ENCODE results near the gene CLNK.

Gene CLNK

DNA sequence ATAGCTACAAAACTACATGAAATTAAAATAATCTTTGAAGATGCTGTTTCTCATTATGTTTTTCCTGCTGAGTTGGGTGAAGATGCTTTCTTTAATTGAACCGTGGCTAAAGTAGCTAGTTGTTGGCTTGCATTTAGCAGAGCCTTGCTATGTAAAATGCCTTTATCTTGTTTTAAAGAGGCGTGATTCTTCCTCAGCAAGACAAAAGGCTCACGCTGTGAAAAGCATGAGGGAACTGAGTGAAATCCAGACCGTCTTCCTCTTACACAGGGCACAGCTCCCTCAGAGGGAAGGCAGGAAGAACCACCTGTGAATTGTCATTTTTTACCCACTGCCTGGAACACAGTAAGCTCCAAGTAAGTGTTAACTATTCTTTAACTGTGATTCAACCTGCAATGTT is 188.4 kb downstream of the CLNK start:
- no peak for DNase-seq

DNA sequence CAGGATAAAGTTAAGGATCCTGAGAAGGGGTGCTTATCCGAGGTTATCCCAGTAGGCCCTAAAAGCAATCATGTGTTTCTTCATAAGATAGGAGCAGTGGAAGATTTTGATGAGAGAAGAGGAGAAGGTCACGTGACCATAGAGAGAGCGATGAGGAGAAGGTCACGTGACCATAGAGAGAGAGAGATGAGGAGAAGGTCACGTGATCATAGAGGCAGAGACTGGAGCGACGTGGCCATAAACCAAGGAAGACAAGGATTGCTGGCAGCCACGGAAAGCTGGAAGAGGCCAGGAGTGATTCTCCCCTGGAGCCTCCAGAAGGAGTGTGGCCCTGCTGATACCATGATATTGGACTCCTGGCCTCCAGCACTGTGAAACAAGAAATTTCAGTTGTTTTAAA is 188.9 kb downstream of the CLNK start:
- DNase-seq, result no peak

DNA sequence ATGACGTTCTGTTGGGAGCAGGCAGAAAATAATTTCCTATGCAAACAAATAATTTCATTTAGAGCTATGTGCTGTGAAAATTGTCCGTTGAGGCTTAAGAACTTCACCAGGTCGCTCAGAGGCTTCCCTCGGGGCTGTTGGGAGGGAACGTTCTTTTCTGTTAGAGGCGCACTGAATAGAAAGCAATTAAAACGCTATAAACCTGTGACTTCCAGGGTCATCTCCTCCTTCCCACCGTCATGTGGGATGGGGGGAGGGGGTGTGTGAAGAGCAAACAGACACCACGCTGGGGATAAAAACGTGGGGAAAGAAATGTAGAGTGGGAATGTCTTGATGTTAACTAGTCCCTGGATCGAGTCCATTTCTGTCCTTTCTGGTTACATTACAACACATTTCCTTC is 192.1 kb downstream of the CLNK start:
- DNase-seq, result no peak

DNA sequence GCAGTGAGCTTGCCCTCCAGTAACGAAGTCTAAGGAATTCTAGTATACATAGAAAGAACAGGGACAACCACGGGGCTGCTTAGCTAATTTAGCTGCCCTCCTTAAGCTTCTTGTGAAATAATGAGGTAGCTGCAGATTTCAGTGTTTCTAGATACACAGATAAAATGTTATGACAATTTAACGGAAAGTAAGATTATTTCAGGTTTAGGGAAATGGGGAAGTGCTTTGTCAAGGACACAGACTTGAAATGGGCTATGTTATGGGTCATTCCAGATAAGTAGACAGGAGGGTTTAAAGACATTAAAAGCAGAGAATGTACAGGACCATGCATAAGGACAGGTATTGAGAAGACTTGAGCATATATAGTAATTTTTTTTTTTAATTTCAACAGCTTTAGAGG is 193.2 kb downstream of the CLNK start:
- no peak for DNase-seq

DNA sequence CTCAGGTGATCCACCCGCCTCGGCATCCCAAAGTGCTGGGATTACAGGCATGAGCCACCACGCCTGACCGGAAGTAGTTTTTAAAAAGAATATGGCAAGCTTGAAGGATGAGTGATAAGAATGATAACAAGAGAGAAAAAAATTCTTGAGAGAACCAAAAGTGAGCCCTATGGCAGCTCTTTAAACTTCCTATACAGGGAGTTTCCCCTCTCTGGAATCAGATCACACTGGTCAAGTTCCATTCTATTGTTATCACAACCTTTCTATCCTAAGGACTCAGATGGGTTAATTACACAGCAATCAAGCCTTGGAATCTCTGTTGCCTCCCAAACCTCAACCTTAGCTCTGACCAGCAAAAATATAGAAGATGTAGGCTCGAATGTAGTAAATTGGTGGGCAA is 193.6 kb downstream of the CLNK start:
- DNase-seq, result no peak

DNA sequence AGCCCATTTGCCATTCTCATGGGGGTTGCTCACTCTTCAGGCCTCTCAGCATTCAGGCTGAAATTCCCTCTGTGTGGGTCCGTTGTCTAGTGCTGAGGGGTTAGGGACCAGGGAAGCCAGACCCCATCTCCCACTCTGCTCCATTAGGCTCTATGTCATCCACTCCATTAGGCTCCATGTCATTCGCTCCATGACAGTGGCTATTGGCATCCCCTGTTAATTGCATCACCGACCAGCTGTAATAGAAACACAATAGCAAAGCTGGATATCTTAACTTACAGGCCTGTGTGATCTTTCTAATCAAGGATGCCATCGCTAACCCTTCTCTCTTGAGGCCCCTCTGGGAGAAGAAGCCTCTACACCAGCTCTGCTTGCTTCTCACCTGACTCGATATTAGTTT is 201.7 kb downstream of the CLNK start:
- DNase-seq, result no peak

DNA sequence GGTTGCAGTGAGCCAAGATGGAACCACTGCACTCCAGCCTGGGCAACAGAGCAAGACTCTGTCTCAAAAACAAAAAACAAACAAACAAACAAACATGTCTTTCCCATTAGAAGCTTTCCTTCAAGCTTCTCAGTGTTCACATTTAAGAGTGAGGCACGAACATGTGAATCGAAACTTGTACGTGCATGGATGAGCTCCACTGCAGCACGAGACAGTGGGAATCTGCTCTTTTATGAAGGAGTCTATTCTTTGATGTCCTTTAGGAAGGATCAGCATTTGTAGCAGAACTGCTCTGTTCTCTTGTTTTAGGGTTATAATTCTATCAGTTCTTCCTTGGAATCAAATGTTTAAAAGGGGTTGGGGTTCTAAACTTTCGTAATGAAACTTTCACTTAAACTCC is 204.0 kb downstream of the CLNK start:
- DNase-seq, result no peak

DNA sequence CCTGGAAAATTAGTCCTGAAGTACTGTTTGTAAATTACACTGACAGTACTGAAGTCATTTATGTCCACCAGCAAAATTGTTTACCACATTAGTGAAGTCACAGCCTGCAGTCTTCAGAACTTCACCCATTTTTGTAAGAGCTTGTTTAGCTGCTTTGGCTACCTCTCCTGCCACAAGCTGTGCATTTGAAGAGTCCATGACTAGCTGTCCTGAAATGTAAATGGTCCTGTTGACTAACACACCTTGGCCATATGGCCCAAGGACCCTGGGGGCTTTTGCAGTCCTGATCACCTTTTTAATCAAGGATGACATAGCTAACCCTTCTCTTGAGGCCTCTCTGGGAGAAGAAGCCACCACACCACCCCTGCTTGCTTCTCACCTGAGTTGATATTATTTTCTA is 205.9 kb downstream of the CLNK start:
- no peak for DNase-seq

DNA sequence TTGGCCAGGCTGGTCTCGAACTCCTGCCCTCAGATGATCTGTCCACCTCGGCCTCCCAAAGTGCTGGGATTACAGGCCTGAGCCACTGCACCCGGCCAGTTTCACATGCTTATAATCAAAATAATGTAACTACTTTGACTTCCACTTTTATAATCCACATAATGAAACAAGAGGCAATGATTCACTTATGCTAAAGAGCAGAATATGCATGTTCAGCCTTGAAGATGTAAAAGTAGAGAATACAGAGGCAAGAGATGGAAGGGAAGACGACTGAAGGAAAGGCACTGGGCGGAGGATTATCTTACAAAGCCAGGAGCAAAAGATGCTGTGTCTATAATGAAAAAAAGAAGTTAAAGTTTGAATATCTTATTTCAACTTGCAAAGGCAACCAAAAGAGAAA is 214.1 kb downstream of the CLNK start:
- no peak for DNase-seq

DNA sequence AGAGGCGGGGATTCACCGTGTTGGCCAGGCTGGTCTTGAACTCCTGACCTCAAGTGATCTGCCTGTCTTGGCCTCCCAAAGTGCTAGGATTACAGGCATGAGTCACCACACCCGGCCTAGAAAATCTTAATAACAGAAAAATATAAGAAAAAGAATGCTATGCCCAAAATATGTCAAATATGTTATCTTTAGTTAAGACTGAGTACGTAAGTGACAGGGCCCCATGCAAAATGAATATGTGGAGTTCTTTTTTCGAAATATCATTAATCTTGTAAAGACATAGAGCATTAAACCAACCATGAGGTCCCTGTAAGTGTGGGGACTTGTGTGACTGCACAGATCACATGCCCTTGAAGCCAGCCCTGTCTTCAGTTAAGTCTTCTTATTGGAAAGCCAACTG is 218.4 kb downstream of the CLNK start:
- no peak for DNase-seq

DNA sequence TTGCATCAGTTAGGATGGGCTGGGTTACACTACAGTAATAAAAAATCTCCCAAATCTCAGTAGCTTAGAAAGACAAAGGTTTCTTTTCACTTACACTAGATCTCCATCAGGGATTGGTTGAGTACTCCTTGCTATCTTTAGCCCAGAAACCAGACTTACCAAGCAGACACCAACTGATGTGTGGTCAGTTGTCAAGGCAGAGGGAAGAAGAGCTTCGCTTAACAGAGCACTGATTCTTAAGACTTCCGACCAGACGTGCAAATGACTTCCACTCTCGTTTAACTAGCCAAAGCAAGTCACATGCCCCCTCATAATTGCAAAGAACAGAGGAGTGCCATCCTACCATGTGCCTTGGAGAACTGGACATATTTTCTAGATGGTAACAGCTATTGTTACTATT is 221.7 kb downstream of the CLNK start:
- DNase-seq, result no peak

DNA sequence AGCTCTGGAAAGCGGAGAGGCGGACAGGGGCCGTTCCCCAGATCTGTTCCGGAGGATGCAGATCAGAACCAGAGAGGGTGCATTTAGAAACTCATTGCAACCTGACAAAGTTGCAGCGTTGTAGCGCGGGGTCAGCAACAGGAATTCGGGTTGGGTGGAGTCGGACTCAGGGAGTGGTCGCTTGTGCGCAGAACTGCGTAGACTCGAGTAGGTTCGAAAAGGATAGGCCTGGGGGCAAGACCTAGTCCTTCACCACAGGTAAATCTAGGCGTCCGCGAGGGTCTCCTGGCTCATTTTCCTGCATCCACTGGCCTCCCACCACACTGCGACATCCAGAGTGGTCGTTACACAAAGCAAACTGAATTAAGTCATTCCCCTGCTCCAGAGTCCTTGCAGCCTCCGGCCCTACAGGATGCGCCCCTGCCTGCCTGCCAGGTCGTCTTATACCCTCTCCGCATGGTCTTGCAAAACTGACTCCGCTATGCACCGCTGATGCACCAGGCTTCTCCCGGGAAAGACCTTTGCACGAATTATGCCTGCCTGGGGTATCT is 222.6 kb downstream of the CLNK start:
- no peak for DNase-seq

DNA sequence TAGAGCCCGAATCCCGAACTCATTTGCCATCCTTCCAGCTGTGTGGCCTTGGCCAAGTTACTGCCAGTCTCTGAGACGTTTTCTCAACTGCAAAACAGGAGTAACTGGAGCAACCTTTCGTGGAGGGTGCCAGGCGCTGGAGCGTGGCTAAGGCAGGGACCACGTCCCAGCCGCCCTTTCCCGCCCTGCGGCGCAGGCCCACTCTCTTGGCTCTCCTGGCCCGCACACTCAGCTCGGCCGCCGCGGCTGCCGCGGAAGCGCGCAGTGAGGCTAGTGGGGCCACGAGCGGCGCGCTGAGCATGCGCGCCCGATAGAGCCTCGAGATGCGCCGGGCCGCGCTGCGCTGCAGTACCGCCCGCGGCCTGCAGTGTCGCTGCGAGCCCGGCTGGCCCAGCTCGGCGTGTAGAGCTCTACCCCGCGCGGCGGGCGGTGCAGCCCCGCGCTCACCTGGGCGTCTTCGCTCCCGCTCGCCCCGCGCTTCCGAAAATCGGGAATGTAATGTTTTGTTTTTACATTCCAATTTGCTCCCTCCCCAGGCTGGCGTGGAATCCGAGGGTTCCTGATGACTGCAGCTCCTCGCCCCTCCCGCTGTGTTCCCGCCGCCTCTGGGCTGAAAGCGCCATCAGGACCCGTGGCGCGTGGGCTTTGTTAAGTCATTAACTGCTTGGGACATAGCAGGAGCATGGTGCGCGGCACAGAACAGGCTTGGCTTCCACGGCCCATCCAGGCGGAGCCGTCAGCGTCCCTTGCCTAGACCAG is 223.3 kb downstream of the CLNK start:
- DNase-seq, result no peak

DNA sequence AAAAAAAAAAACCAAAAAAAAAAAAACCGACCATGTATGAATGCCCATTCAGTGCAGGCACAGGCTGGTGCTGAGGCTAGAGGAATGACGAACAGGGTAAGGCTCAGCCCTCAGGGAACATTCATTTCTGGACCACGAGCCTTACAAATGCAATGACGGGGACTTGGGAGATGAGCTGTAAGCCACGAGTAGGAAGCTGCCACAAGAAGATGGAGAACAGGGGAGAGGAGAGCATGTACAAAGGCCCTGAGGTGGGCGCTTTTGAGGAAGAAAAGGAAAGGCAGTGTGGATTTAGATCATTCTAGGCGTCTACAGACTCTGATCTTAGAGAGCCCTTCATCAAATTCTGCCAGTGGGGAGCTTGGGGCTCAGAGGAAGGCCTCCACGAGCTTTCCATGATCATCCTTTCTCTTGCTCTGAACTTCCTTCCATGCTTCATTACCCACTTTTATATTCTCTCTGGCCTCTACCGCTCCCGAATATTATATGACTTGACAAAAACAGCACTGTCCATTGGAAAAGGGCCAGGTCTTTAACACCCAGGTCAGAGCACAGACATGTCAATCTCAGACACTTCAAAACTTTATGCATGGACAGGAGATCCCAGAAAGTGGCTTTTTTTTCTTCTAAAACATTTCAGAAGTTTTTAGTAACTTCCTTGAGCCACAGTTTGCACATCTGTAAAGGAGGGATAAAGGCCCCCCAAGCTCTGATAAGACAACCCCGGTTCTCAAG is 224.1 kb downstream of the CLNK start:
- DNase-seq, result no peak

DNA sequence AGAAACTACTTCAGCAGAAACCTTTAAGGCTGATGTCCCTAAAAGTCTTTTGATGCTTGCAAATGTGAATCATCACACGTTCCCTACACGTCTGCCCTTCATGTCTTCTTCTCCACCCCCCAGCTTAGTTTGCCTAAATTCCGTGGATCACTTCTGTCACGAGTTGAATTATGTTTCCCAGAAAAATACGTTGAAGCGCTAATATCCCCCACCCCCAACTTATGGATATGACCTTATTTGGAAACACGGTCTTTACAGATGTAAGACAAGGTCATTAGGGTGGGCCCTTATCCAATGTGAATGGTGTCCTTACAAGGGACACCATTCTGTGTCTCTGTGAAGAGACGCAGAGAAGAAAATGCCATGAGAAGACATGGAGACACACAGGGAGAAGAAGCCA is 225.3 kb downstream of the CLNK start:
- no peak for DNase-seq

DNA sequence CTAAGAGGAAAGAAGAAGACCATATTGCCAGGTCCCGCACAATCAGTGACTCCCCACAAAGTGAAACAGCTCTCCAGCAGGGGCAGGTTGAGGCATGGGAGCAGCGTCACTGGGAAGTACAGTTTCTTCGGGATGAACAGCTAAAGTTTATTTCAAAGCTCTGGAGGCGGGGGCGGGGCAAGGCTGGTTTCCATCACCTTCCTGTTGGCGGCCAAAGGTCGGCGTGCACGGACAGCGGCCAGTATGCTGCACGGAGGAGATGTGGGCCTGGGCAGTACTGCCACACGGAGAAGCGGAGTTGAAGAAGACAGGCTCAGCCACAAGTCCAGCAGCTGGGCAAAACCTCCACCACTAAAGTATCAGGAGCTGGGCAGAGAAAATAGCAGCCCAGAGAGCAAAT is 226.4 kb downstream of the CLNK start:
- DNase-seq, result no peak

DNA sequence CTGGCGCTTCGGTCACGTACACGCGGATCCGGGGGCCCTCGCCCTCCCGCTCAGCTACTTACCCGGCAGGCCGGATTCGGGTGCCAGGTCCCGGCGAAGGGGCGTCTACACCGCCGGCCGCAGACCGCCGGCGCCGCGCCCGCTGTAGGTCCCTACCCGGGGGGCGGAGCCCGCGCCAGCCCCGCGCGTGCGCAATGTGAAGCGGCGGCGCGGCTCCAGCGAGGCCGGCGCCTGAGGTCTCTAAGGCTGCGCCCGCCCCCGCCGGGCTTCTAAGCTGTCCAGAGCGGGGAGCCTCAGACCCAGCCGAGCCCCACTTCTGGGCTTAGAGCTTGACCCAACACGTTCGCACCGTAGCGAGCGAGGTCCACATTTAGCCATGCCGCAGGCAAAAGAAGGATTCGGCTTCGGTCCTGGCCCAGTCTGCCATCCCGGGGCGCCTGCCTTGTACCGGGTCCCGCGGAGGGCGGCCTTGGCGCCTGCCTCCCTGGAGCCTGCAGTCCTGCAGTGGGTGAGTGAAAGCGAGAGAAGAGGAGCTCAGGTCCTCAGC is 227.2 kb downstream of the CLNK start, which contains the start of gene ZNF518B:
Gene ZNF518B, minus strand, starts transcription at position 172 of the 547 bp plus-strand sequence. CDS start 11,098 bp downstream, outside the sequence.
- no peak for DNase-seq

DNA sequence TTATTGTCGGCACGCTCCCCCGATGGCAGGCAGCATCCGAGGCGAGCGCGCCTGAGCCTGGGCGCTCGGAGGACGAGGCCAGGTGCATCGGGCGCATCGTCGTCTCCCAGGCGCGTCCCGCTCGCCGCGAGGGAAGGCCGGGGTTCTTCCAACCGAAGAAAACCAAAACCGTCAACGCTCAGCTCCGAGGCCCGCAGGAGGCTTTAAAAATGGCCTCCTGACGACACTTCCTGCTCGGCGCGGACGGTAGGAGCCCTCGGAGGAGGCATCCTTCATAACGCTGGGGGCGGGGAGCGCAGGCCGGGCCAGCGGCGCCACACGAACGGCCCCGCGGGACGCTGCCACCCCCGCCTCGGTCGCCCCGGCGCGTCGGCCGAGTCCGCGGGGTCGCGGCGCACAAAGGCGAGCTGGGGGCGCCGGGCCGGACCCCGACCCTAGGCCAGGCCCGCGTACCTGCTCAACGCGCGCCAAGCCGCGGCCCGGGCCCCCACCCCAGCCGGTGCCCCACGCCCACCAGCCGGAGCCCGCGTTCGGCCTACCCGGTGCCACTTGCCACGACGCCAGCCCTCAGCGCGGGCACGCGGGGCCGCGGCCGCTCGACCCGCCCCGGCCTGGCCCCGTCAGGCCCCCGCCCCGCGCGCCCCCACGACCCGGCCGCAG is 227.8 kb downstream of the CLNK start:
- DNase-seq, result no peak

DNA sequence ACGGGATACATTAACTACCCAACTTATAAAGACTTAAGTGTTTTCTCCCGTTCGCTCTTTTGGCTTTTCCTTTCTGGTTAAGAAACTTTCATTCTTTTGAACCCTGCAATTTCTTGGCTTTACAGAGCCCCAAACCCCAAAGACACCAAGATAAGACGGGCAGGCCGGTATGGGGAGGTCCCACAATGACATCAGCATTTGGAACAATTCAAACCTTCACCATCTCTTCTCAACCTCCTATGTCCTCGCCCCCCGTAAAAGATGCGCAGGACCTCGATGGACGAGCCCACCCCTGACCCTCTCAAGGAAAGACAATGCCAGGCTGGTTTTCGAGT is 228.3 kb downstream of the CLNK start:
- no peak for DNase-seq

DNA sequence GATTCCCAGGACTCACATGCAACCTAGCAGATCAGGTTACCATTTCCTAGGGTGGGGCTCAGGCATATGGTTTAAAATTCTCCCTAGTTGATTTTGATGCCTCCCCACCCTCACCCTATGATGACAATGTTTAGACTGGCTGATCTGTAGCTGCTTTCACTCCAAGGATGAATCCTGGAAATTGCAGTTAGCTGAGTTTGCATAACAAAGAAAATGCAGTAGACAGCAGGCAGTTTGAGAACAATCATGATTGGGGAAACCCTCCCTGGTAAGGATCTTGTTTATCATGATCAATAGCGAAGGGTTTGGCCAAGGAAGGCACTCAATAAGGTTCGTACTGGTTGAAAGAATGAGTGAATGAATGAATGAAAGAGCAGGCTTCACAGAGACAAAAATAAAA is 229.4 kb downstream of the CLNK start:
- no peak for DNase-seq

DNA sequence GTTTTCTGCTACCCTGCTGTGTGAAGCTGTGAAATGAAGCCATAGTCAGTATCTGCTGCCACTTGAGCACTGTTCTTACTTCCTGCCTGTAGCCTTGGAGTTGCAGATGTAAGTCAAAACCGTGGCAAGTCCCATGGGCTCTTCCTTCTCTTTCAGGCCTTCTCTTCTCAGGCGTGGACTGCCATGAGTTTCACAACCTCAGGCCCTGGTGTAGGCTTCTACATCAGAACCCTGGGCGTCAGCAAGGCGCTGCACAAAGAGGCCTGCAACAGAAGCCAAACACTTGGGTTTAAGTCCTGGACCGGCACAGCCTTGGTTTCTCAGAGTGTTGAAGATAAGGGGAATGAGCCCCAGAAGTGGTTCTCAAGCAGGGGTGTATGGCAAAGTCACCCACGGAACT is 229.8 kb downstream of the CLNK start:
- no peak for DNase-seq

DNA sequence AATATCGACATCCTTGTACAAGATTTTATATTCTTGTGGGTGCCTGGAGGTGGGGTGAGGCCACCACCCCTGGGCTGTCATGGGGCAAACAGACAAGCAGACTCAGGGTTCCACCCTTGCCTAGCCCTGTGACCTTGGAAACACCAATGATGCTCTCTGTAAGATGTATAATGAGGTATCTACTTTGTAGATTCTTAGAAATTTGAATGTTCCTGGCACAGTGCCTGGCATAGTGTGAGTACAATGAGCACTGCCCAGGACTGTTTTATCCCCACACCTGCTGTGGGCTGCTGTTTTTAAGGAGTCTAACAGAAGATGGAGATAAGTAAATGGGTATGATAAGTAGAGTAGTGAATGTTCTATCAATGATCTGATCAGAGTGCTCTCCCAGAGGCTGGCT is 230.4 kb downstream of the CLNK start:
- no peak for DNase-seq

DNA sequence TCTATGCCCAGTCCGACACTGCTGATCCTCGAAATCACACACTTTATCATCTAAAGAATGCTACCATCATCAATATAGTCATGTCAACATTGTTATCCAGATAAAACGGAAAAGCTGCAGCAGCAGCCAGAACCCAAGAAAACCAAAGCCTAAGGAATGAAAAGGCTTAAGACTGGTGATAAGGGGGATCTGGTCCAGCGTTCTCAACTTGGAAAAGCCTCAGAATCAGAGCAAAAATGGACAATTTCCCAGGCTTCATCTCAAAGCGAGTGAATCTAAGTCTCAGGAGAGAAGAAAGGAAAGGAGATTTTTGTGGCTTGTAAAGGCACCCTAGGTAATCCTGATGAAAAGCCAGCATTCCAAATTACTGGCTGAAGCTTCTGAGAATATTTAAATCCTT is 235.6 kb downstream of the CLNK start:
- DNase-seq, result no peak

DNA sequence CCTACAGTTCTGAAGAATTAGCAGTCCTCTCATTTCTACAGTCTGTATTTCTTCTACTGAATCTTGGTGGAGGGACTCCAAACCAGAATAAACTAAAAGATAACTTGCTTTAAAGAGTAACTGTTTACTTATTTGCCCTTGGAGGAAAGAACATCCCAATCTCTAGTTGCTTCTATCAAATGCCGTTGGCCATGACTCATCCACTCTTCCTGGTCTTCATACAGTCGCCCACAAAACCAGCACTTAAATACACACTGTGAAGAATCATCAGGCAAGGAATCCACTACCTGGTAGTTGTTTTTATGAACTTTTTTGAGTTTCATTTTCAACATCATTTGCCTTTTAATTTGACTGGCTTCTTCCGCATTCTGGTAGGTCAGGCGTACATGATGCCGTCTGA is 241.6 kb downstream of the CLNK start:
- DNase-seq, result no peak

Data from NCI-H1694 treated with DMSO at 0.1 percent for 48 hours (cell line).